Erythroblast (primary cell): ENCODE data around the gene SESTD1.

Source experiments
- GATA1 ChIP-seq: IDR thresholded peaks from 2 replicates; pipeline ENCODE4 v1.6.1; 2011; ENCODE audit warnings: low read depth, mild to moderate bottlenecking, control low read depth, low read length, moderate library complexity
- POLR2A ChIP-seq: IDR thresholded peaks from 2 replicates; pipeline ENCODE4 v1.6.1; 2011; ENCODE audit warnings: mild to moderate bottlenecking, low read length

DNA sequence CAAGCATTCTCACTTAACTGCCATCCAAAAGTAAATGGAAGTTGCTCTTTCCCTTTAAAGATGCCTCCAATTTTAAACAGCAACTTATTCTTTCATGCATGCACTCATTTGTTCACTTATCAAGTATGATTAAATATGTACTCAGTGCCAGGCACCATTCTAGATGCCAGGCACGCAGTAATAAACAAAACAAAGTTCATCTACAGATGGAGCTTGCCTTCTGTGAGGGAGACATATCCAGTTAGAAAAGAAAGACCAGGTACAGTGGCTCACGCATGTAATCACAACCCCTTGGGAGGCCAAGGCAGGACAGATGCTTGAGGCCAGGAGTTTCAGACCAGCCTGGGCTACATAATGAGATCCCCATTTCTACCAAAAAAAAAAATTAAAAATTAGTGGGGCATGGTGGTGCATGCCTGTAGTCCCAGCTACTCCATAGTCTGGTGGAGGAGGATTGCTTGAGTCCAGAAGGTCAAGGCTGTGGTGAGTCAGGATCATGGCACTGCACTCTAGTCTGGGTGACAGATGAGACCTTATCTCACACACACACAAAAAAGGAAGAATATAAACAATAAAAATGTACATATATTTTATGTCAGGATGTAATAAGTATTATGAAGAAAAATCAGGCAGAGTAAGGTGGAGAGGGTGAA, 195.5 kb downstream of the SESTD1 start:
- TF ChIP-seq POLR2A (no peak), GATA1 (no peak)
